ENCODE results near the gene AGPS. TPM values are rescaled to one million over a fixed set of nuclear protein-coding genes. Genes with fewer than 3 reads are reported as not detected.

AGPS gene
- total and polyA plus RNA-seq, 9 of the 15 experiments (the other 6 are each of a cell fraction or from before 2014, with no cell fraction given) = 15.5 to 211 (median 63.1) TPM

DNA sequence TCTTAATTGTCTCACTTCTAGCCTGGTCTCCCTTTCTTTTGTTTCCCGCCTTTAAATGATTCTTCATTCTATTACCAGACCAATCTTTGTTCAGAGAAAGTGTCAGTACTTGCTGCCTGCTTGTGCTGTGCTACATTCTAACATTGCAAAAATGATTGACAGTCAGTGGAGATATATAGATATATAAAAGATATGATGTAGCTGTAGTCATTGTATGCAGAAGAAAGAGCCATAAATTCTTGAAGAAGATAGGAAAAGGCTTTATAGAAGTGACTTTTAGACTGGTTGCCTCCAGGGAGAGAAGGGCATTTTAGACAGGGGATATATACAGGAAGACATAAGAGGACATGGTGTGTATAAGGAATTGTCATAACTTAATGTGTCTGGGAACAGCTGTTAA lies 13.6 kb downstream of the AGPS start:
- no peak overlapping the region for H2AFZ ChIP-seq (ENCODE audit: low read depth, low read length)
- H3K79me2 ChIP-seq (ENCODE audit: control insufficient read depth, insufficient read depth, low read length) = peaks cover 91% of the 10 kb centered on the region
- H3K4me2 ChIP-seq (ENCODE audit: insufficient read depth, low read length) = no peak overlapping the region
- no peaks in the 10 kb centered on the region for H4K20me1 ChIP-seq (replicated peaks; ENCODE audit: control insufficient read depth, insufficient read depth, low read length)
- in situ Hi-C loops (cut with MboI) (no loop called here), intact Hi-C loops (cut with micrococcal nuclease) (no loop called here)
- H3K4me3 ChIP-seq = no peak overlapping the region
- no peaks in the 10 kb centered on the region for H3K9me3 ChIP-seq (replicated peaks; ENCODE audit: control insufficient read depth, insufficient read depth, low read depth, low read length)
- FAIRE-seq (no peak), ATAC-seq (no peak), DNase-seq (ENCODE audit: extremely low read depth in 1 of 4, low spot score in 3 of 4) (no peak)
- CTCF ChIA-PET (ENCODE audit: low intra/inter-chr PET ratio) = no interaction called here
- no TSS peak for BruUV-seq (replicated peaks)
- H3K9ac ChIP-seq (ENCODE audit: insufficient read depth in 1 of 2, low read depth in 2 of 2, low read length in 2 of 2) = no peak overlapping the region
- peaks cover 0 to 6% of the 10 kb centered on the region in 2 experiments; a peak in 2 of 5 replicates for H3K4me1 ChIP-seq (replicated peaks in 1 of 2; ENCODE audit: control insufficient read depth in 2 of 2, insufficient read depth in 2 of 2, low read length in 2 of 2)
- H3K27me3 ChIP-seq (ENCODE audit: control insufficient read depth in 2 of 2, insufficient read depth in 2 of 2, low read length in 2 of 2) = no peaks in the 10 kb centered on the region
- WGBS (ENCODE audit: insufficient coverage, low coverage, missing lambda C conversion rate) = 86% methylated on average over 1 of the region's 1 CpG
- H3K9me1 ChIP-seq (ENCODE audit: control insufficient read depth, insufficient read depth, low read length) = no peaks in the 10 kb centered on the region
- no peak overlapping the region for H3K27ac ChIP-seq (ENCODE audit: extremely low read depth, low read depth, low read length)
- POLR2A ChIA-PET = interaction anchor here (0.6 to 2.9 kb wide), 9 partner anchors 8 to 1262 kb away, joined by 3 to 17 read pairs (median 5); partner anchors contain the start of genes AGPS and NFE2L2
- H3K36me3 ChIP-seq (ENCODE audit: control insufficient read depth, insufficient read depth, low read length) = peaks cover 6% of the 10 kb centered on the region; the same call in 2 of the 3 replicates
- TF ChIP-seq MLX (CRISPR knock-in tag; conservative IDR thresholded peaks at IDR 0.05) = no peak
- TF ChIP-seq, protein P1, sequence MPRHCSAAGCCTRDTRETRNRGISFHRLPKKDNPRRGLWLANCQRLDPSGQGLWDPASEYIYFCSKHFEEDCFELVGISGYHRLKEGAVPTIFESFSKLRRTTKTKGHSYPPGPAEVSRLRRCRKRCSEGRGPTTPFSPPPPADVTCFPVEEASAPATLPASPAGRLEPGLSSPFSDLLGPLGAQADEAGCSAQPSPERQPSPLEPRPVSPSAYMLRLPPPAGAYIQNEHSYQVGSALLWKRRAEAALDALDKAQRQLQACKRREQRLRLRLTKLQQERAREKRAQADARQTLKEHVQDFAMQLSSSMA (CRISPR knock-in tag; IDR thresholded peaks at IDR 0.05) = no peak
- no peak for TF ChIP-seq PBX2 (CRISPR knock-in tag; IDR thresholded peaks at IDR 0.05; ENCODE audit: low read depth)
- TF ChIP-seq PBX2 (tag; conservative IDR thresholded peaks at IDR 0.05; ENCODE audit: low read depth) = peak; percentile 56
- TF ChIP-seq MEIS2 (IDR thresholded peaks at IDR 0.05; ENCODE audit: partially characterized antibody) = peak; percentile 33
- TF ChIP-seq PKNOX1 (IDR thresholded peaks at IDR 0.05) = peak; percentile 83
- TF ChIP-seq GABPA (tag; conservative IDR thresholded peaks at IDR 0.05; ENCODE audit: low read depth) = no peak
- TF ChIP-seq ZFX (CRISPR knock-in tag; IDR thresholded peaks at IDR 0.05) = no peak
- no peak for TF ChIP-seq SLC30A9 (CRISPR knock-in tag; IDR thresholded peaks at IDR 0.05)
- TF ChIP-seq, protein P2, sequence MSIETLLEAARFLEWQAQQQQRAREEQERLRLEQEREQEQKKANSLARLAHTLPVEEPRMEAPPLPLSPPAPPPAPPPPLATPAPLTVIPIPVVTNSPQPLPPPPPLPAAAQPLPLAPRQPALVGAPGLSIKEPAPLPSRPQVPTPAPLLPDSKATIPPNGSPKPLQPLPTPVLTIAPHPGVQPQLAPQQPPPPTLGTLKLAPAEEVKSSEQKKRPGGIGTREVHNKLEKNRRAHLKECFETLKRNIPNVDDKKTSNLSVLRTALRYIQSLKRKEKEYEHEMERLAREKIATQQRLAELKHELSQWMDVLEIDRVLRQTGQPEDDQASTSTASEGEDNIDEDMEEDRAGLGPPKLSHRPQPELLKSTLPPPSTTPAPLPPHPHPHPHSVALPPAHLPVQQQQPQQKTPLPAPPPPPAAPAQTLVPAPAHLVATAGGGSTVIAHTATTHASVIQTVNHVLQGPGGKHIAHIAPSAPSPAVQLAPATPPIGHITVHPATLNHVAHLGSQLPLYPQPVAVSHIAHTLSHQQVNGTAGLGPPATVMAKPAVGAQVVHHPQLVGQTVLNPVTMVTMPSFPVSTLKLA (conservative IDR thresholded peaks at IDR 0.05) = 0 out of 4 replicates have a peak, but pooled peaks of 1 of the 2 experiments have one; percentile 20
